GM12878 (cell line): ENCODE data around the gene SLC25A28. TPM values are rescaled to one million over a fixed set of nuclear protein-coding genes. Genes with fewer than 3 reads are reported as not detected.

Experiments used
- EGR1 ChIP-seq, 2 experiments: IDR thresholded peaks; 1 replicate in 1 of 2; 2 replicates in 1 of 2; pipeline ENCODE4 v1.6.1; 2011 to 2012; ENCODE audit warnings: low read depth in 2 of 2, low read length in 2 of 2, borderline replicate concordance in 1 of 2, mild to moderate bottlenecking in 1 of 2, moderate library complexity in 1 of 2
- polyA plus RNA-seq, 11 experiments: library from polyadenylated mRNA; depleted of rRNA in 4 of 11; unstranded in 6 of 11; stranded (reverse) in 5 of 11; fragments of >200 nt; fragmentation: Nextera tagmentation in 4 of 11; fragmentation: Illumina TruSeq in 1 of 11; extraction: Ambion mirVana in 4 of 11; extraction: Trizol in 1 of 11; gene quantifications; 1 replicate in 1 of 11; 2 replicates in 10 of 11; pipeline versions ENCODE4 v1.2.1 to v1.2.3, GENCODE V29; 2011 to 2016; ENCODE audit warnings: inconsistent platforms in 2 of 11, missing spikeins in 2 of 11, low read depth in 1 of 11
- total RNA-seq, 4 experiments: library from RNA; depleted of rRNA in 3 of 4; stranded (reverse); fragments of >200 nt in 3 of 4; fragmentation: Illumina TruSeq in 1 of 4; extraction: Trizol in 1 of 4; gene quantifications; 2 replicates each; pipeline versions ENCODE4 v1.2.1 to v1.2.3, GENCODE V29; 2013 to 2021
- TF ChIP-seq, protein P1 (sequence below): fragments of 150-350 bp; IDR thresholded peaks from 2 replicates; pipeline ENCODE4 v1.6.1; 2014; ENCODE audit warnings: mild to moderate bottlenecking, low read depth, low read length
- TF ChIP-seq, protein P2 (sequence below): fragments of 450-650 bp; formaldehyde crosslinking; IDR thresholded peaks from 2 replicates; pipeline ENCODE4 v1.4.0; 2020; ENCODE audit warnings: mild to moderate bottlenecking, moderate library complexity
- TF ChIP-seq, protein P3 (sequence below): IDR thresholded peaks from 2 replicates; pipeline ENCODE4 v1.6.1; 2012; ENCODE audit warnings: low read length, inconsistent platforms

SLC25A28 gene
- total and polyA plus RNA-seq, 10 of the 15 experiments (the other 5 are each of a cell fraction or from before 2014, with no cell fraction given), result 7.5 to 47.8 (median 24.9) TPM

DNA sequence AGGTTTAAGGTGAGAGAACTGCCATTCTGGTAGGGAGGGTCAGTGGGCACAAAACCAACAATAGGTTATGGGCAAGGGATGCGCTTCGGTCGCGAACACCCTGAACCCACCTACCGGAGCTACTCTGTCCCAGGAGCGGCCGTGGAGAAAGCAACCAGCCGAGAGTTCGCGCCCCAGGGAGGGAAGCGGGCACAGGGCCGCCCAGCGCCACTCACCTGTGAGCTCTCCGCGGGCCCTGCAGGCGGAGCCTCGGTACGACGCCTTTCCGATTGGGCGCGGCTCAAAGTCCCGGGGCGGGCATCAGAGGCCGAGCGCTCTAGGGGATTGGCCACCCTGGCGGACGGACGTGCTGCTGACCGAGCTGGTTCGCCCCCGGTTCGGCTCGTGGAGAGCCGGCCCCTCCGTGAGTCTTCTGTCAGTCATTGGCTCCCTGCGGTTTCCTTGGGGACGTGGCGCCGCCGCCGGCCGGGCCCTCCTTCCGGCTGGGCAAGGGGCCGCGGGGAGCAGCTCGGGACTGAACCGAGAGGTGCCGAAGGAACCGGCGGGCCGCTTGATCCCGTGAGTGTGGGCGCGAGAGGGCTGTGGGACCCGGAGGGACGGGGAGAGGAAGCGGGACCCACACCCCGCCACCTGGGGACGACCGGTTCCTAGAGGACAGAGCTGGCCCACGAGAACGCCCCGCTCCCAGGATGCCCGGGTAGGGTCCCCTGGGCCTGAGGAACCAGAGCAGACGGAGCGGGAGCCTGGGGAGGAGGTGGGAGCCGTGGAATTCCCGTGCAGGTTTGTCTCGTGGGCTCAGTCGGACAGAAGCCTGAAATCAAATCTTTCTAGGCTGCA, 39.0 kb upstream of the SLC25A28 start, which contains the start of gene ENTPD7 (continued):
- TF ChIP-seq, protein P1, sequence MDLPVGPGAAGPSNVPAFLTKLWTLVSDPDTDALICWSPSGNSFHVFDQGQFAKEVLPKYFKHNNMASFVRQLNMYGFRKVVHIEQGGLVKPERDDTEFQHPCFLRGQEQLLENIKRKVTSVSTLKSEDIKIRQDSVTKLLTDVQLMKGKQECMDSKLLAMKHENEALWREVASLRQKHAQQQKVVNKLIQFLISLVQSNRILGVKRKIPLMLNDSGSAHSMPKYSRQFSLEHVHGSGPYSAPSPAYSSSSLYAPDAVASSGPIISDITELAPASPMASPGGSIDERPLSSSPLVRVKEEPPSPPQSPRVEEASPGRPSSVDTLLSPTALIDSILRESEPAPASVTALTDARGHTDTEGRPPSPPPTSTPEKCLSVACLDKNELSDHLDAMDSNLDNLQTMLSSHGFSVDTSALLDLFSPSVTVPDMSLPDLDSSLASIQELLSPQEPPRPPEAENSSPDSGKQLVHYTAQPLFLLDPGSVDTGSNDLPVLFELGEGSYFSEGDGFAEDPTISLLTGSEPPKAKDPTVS, result no peak
- TF ChIP-seq, protein P2, sequence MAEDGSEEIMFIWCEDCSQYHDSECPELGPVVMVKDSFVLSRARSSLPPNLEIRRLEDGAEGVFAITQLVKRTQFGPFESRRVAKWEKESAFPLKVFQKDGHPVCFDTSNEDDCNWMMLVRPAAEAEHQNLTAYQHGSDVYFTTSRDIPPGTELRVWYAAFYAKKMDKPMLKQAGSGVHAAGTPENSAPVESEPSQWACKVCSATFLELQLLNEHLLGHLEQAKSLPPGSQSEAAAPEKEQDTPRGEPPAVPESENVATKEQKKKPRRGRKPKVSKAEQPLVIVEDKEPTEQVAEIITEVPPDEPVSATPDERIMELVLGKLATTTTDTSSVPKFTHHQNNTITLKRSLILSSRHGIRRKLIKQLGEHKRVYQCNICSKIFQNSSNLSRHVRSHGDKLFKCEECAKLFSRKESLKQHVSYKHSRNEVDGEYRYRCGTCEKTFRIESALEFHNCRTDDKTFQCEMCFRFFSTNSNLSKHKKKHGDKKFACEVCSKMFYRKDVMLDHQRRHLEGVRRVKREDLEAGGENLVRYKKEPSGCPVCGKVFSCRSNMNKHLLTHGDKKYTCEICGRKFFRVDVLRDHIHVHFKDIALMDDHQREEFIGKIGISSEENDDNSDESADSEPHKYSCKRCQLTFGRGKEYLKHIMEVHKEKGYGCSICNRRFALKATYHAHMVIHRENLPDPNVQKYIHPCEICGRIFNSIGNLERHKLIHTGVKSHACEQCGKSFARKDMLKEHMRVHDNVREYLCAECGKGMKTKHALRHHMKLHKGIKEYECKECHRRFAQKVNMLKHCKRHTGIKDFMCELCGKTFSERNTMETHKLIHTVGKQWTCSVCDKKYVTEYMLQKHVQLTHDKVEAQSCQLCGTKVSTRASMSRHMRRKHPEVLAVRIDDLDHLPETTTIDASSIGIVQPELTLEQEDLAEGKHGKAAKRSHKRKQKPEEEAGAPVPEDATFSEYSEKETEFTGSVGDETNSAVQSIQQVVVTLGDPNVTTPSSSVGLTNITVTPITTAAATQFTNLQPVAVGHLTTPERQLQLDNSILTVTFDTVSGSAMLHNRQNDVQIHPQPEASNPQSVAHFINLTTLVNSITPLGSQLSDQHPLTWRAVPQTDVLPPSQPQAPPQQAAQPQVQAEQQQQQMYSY (CRISPR knock-in tag), result no peak
- 0 out of 3 replicates have a peak, but pooled peaks of 1 of the 2 experiments have one; percentile 61 for TF ChIP-seq EGR1 (IDR thresholded peaks at IDR 0.05; ENCODE audit: borderline replicate concordance in 1 of 2, low read depth in 2 of 2, low read length in 2 of 2)
- TF ChIP-seq, protein P3, sequence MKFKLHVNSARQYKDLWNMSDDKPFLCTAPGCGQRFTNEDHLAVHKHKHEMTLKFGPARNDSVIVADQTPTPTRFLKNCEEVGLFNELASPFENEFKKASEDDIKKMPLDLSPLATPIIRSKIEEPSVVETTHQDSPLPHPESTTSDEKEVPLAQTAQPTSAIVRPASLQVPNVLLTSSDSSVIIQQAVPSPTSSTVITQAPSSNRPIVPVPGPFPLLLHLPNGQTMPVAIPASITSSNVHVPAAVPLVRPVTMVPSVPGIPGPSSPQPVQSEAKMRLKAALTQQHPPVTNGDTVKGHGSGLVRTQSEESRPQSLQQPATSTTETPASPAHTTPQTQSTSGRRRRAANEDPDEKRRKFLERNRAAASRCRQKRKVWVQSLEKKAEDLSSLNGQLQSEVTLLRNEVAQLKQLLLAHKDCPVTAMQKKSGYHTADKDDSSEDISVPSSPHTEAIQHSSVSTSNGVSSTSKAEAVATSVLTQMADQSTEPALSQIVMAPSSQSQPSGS, result no peak
